ENCODE data around the gene RTF2.

Gene RTF2

GRCh38 chr20:56439771-56440291 lies 28.6 kb upstream of the RTF2 start:
- no peak for DNase-seq

GRCh38 chr20:56440346-56441007 lies 27.9 kb upstream of the RTF2 start:
- peak in 1 of 2 donors; percentile 28 for DNase-seq

GRCh38 chr20:56442389-56443365 lies 25.8 kb upstream of the RTF2 start:
- no peak for DNase-seq

- DNase-seq: no peak
Measured at GRCh38 chr20:56443654-56444540, 24.5 kb upstream of the RTF2 start.

GRCh38 chr20:56445130-56445529 lies 23.3 kb upstream of the RTF2 start:
- DNase-seq: no peak

- no peak for DNase-seq
Measured at GRCh38 chr20:56445540-56445939, 22.9 kb upstream of the RTF2 start.

GRCh38 chr20:56447227-56447626 lies 21.2 kb upstream of the RTF2 start:
- DNase-seq: no peak

- no peak for DNase-seq
Measured at GRCh38 chr20:56449459-56449858, 19.0 kb upstream of the RTF2 start.

GRCh38 chr20:56451056-56451765 lies 17.2 kb upstream of the RTF2 start:
- no peak for DNase-seq

- no peak for DNase-seq
Measured at GRCh38 chr20:56453352-56453751, 15.1 kb upstream of the RTF2 start.

- DNase-seq: no peak
Measured at GRCh38 chr20:56454754-56455153, 13.7 kb upstream of the RTF2 start.

GRCh38 chr20:56458206-56458821 lies 10.1 kb upstream of the RTF2 start:
- DNase-seq: no peak

- no peak for DNase-seq
Measured at GRCh38 chr20:56460459-56460858, 8.0 kb upstream of the RTF2 start.

- no peak for DNase-seq
Measured at GRCh38 chr20:56461576-56461975, 6.9 kb upstream of the RTF2 start.

- DNase-seq: no peak
Measured at GRCh38 chr20:56463428-56463827, 5.0 kb upstream of the RTF2 start.

- DNase-seq: no peak
Measured at GRCh38 chr20:56465997-56466396, 2.4 kb upstream of the RTF2 start.

- no peak for DNase-seq
Measured at GRCh38 chr20:56467968-56468315, 485 bp upstream of the RTF2 start.

- DNase-seq: no peak
Measured at GRCh38 chr20:56469077-56469449, 636 bp downstream of the RTF2 start.

GRCh38 chr20:56483970-56484369 lies 15.5 kb downstream of the RTF2 start:
- DNase-seq: no peak

GRCh38 chr20:56487216-56487615 lies 18.8 kb downstream of the RTF2 start:
- no peak for DNase-seq

GRCh38 chr20:56488566-56488965 lies 20.1 kb downstream of the RTF2 start:
- no peak for DNase-seq

- no peak for DNase-seq
Measured at GRCh38 chr20:56501116-56501515, 32.7 kb downstream of the RTF2 start.

Measured in stimulated activated CD4-positive, alpha-beta T cell treated with anti-CD3 and anti-CD28 coated beads, Interleukin-2, amount 100 ng/mL, for 48 hours (primary cell).